Glutamatergic neuron (in vitro differentiated cells): Measurements from ENCODE around the gene ACTL6A. TPM values are rescaled to one million over a fixed set of nuclear protein-coding genes. Genes with fewer than 3 reads are reported as not detected.
A peak's percentile ranks its signal among the peaks of the same experiment; 100 is the strongest.

ENCODE experiments used
- DNase-seq: peaks from one replicate; pipeline ENCODE4 v3.0.0; 2022
- H3K27ac Mint-ChIP-seq: one replicate; pipeline ENCODE4 v1.8.0; 2020; ENCODE audit warnings: mild to moderate bottlenecking, mixed read lengths, inconsistent platforms; ENCODE audit not compliant: unreplicated experiment
- H3K27me3 Mint-ChIP-seq: one replicate; pipeline ENCODE4 v1.8.0; 2020; ENCODE audit warnings: mild to moderate bottlenecking, moderate library complexity, mixed read lengths, inconsistent platforms; ENCODE audit not compliant: unreplicated experiment
- H3K36me3 Mint-ChIP-seq: one replicate; pipeline ENCODE4 v1.8.0; 2020; ENCODE audit warnings: mild to moderate bottlenecking, mixed read lengths, inconsistent platforms; ENCODE audit not compliant: unreplicated experiment
- H3K4me1 Mint-ChIP-seq: one replicate; pipeline ENCODE4 v1.8.0; 2020; ENCODE audit warnings: mild to moderate bottlenecking, low read depth, mixed read lengths, inconsistent platforms; ENCODE audit not compliant: unreplicated experiment
- H3K4me3 Mint-ChIP-seq: one replicate; pipeline ENCODE4 v1.8.0; 2020; ENCODE audit warnings: mild to moderate bottlenecking, mixed read lengths, inconsistent platforms; ENCODE audit not compliant: unreplicated experiment
- H3K9me3 Mint-ChIP-seq: one replicate; pipeline ENCODE4 v1.8.0; 2020; ENCODE audit warnings: mild to moderate bottlenecking, moderate library complexity, mixed read lengths, inconsistent platforms; ENCODE audit not compliant: unreplicated experiment
- total RNA-seq: library from RNA; stranded (reverse); fragmentation: NEBNext Ultra II Directional; extraction: Animal tissue kit (Norgen Biotek cat#: 25700); gene quantifications from one replicate; pipeline ENCODE4 v1.2.1, GENCODE V29; 2021; ENCODE audit not compliant: unreplicated experiment
- TF ChIP-seq, protein P1 (sequence below): fragments of 200-600 bp; sonication (generic); IDR thresholded peaks from one replicate; pipeline ENCODE4 v1.5.0; 2021; ENCODE audit not compliant: partially characterized antibody, unreplicated experiment

ACTL6A gene
- total RNA-seq, 1 donor from 2014 or later, result 58.8 TPM

DNA sequence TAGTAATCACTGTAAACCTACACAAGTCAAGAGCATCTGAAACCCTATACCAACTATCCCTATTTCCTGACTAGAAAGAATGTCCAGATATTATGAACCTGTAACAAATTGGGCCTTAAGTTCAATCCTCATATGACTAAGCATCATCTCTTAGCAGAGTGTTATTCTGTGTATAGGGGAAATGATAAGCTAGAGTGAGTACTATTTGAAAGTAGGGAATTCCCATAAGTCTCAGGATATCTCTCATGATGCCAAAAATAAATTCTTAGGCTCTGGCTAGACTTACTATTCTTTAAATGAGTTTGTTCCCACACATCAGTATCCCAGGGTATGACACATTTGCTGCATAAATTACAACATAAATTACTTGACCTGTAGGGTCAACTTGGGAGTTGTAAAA, 26.4 kb downstream of the ACTL6A start:
- Mint-ChIP-seq H3K27ac (no peak overlapping the region), H3K4me1 (no peaks in the 10 kb centered on the region), H3K9me3 (no peaks in the 10 kb centered on the region), H3K4me3 (no peak overlapping the region), H3K27me3 (peaks cover 4% of the 10 kb centered on the region), H3K36me3 (no peaks in the 10 kb centered on the region)
- TF ChIP-seq, protein P1, sequence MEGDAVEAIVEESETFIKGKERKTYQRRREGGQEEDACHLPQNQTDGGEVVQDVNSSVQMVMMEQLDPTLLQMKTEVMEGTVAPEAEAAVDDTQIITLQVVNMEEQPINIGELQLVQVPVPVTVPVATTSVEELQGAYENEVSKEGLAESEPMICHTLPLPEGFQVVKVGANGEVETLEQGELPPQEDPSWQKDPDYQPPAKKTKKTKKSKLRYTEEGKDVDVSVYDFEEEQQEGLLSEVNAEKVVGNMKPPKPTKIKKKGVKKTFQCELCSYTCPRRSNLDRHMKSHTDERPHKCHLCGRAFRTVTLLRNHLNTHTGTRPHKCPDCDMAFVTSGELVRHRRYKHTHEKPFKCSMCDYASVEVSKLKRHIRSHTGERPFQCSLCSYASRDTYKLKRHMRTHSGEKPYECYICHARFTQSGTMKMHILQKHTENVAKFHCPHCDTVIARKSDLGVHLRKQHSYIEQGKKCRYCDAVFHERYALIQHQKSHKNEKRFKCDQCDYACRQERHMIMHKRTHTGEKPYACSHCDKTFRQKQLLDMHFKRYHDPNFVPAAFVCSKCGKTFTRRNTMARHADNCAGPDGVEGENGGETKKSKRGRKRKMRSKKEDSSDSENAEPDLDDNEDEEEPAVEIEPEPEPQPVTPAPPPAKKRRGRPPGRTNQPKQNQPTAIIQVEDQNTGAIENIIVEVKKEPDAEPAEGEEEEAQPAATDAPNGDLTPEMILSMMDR, result no peak
- no peak for DNase-seq

DNA sequence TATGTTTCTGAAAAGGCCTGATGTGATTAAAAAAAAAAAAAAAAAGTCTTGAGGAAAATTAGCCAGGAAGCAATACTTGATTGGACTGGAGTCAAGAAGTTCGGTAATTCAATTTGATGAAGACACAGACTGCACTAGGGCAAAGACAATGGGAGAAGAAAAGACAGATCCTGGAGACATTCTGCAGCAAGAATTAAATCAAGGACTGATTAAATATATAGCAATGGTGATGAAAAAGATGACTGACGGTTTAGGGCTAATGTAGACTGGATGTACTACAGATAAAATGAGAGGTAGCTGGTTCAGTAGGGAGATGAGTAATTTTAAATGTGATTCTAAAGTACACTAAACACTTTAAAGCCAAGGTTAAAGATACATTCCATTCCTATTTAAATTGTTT, 27.9 kb downstream of the ACTL6A start:
- DNase-seq, result no peak
- Mint-ChIP-seq H3K4me3 (no peak overlapping the region), H3K36me3 (no peaks in the 10 kb centered on the region), H3K27me3 (peaks cover 4% of the 10 kb centered on the region), H3K27ac (no peak overlapping the region), H3K9me3 (no peaks in the 10 kb centered on the region), H3K4me1 (no peaks in the 10 kb centered on the region)
- TF ChIP-seq, protein P1, result no peak

DNA sequence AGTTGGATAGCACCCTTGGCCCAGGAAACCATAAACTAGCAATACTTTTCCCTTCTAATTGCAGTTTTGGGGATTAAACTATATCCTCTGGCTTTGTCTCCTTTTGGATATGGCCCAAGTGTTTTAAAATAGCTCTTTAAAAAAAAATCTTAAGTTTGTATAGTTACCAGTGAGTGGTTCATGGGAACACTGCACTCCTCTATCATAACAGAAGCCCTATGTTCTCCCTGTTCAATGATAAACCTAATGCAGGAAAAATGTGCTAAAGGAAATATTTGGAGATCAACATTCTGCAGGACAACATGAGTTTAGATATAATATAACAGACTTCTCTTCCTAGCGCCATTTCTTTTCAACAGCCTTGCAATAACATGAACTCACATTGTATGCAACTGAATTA, 28.6 kb downstream of the ACTL6A start:
- TF ChIP-seq, protein P1, result no peak
- Mint-ChIP-seq H3K27me3 (peaks cover 2% of the 10 kb centered on the region), H3K27ac (no peak overlapping the region), H3K4me3 (no peak overlapping the region), H3K9me3 (no peaks in the 10 kb centered on the region), H3K36me3 (no peaks in the 10 kb centered on the region), H3K4me1 (no peaks in the 10 kb centered on the region)
- DNase-seq, result no peak

DNA sequence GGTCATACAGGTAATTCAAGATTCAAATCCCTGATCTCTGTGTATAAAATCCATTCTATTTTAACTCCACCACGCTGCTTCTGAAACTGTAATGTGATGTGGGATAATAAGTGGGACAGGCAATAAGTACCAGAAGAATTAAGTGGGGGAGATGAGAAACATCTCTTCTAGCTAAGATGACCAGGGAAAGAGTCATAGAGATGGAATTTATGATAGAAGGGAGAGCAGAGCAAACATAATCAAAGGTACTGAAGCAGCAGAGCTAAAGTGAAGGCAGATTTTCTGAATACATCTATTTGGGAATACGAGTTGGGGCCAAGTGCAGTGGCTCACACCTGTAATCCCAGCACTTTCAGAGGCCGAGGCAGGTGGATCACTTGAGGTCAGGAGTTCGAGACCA, 36.8 kb downstream of the ACTL6A start:
- DNase-seq, result no peak
- Mint-ChIP-seq H3K4me3 (no peak overlapping the region), H3K9me3 (peaks cover 2% of the 10 kb centered on the region), H3K4me1 (no peaks in the 10 kb centered on the region), H3K36me3 (no peaks in the 10 kb centered on the region), H3K27me3 (no peaks in the 10 kb centered on the region), H3K27ac (peak overlapping the region; percentile 36)
- TF ChIP-seq, protein P1, result no peak

DNA sequence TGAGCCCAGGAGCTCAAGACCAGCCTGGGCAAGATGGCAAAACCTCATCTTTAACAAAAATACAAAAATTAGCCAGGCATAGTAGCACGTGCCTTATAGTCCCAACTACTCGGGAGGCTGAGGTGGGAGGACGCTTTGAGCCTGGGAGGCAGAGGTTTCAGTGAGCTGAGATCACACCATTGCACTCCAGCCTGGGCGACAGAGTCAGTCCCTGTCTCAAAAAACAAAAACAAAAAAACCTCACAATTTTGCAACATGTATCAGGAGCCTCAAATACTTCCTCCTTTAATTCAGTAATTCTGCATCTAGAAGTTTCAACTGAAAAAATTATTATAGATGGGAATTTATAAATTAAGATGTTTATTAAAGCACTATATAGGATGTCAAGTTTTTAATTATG, 40.6 kb downstream of the ACTL6A start:
- H3K4me1 Mint-ChIP-seq, result peaks cover 5% of the 10 kb centered on the region
- H3K27ac Mint-ChIP-seq, result no peak overlapping the region
- no peak for DNase-seq
- H3K36me3 Mint-ChIP-seq, result no peaks in the 10 kb centered on the region
- H3K9me3 Mint-ChIP-seq, result peaks cover 2% of the 10 kb centered on the region
- H3K27me3 Mint-ChIP-seq, result no peaks in the 10 kb centered on the region
- TF ChIP-seq, protein P1, result no peak
- H3K4me3 Mint-ChIP-seq, result peak overlapping the region; percentile 99
